GM12878 (cell line): ENCODE data around the gene EPHB2. TPM values are rescaled to one million over a fixed set of nuclear protein-coding genes. Genes with fewer than 3 reads are reported as not detected.

Experiments
- CHD2 ChIP-seq: IDR thresholded peaks from 2 replicates; pipeline ENCODE4 v1.6.1; 2011; ENCODE audit warnings: low read depth, low read length, improper control_type of control experiment, borderline replicate concordance
- CHD4 ChIP-seq: fragments of 200-600 bp; sonication (generic); IDR thresholded peaks from 2 replicates; pipeline ENCODE4 v1.6.1; 2016; ENCODE audit warnings: mild to moderate bottlenecking
- EED ChIP-seq: sonication (generic); IDR thresholded peaks from 2 replicates; pipeline ENCODE4 v1.6.1; 2016; ENCODE audit warnings: antibody characterized with exemption, low read depth
- IKZF2 ChIP-seq, 2 experiments: fragments of 450-650 bp; IDR thresholded peaks; 2 replicates each; pipeline ENCODE4 v1.6.1; 2017; ENCODE audit warnings: mild to moderate bottlenecking in 2 of 2, moderate library complexity in 2 of 2
- NR2C1 ChIP-seq: fragments of 450-650 bp; IDR thresholded peaks from 2 replicates; pipeline ENCODE4 v1.6.1; 2017; ENCODE audit warnings: antibody characterized with exemption, mild to moderate bottlenecking, moderate library complexity
- RAD21 ChIP-seq: IDR thresholded peaks from 2 replicates; pipeline ENCODE4 v1.6.1; 2011; ENCODE audit warnings: mild to moderate bottlenecking, low read depth, low read length, moderate library complexity; ENCODE audit not compliant: insufficient read depth
- RAD51 ChIP-seq: fragments of 450-650 bp; IDR thresholded peaks from 2 replicates; pipeline ENCODE4 v1.6.1; 2016; ENCODE audit warnings: moderate library complexity, mild to moderate bottlenecking, inconsistent platforms
- SMC3 ChIP-seq: IDR thresholded peaks from 2 replicates; pipeline ENCODE4 v1.6.1; 2011; ENCODE audit warnings: low read length, improper control_type of control experiment, borderline replicate concordance
- YY1 ChIP-seq: IDR thresholded peaks from 2 replicates; pipeline ENCODE4 v1.6.1; 2011; ENCODE audit warnings: low read depth, mild to moderate bottlenecking, low read length
- ZZZ3 ChIP-seq: IDR thresholded peaks from 2 replicates; pipeline ENCODE4 v1.6.1; 2011; ENCODE audit warnings: low read depth; ENCODE audit not compliant: control insufficient read depth, insufficient read length
- polyA plus RNA-seq, 11 experiments: library from polyadenylated mRNA; depleted of rRNA in 4 of 11; unstranded in 6 of 11; stranded (reverse) in 5 of 11; fragments of >200 nt; fragmentation: Nextera tagmentation in 4 of 11; fragmentation: Illumina TruSeq in 1 of 11; extraction: Ambion mirVana in 4 of 11; extraction: Trizol in 1 of 11; gene quantifications; 1 replicate in 1 of 11; 2 replicates in 10 of 11; pipeline versions ENCODE4 v1.2.1 to v1.2.3, GENCODE V29; 2011 to 2016; ENCODE audit warnings: inconsistent platforms in 2 of 11, missing spikeins in 2 of 11, low read depth in 1 of 11
- total RNA-seq, 4 experiments: library from RNA; depleted of rRNA in 3 of 4; stranded (reverse); fragments of >200 nt in 3 of 4; fragmentation: Illumina TruSeq in 1 of 4; extraction: Trizol in 1 of 4; gene quantifications; 2 replicates each; pipeline versions ENCODE4 v1.2.1 to v1.2.3, GENCODE V29; 2013 to 2021
- TF ChIP-seq, protein P1 (sequence below): fragments of 450-650 bp; IDR thresholded peaks from 2 replicates; pipeline ENCODE4 v1.6.1; 2017; ENCODE audit warnings: mild to moderate bottlenecking
- TF ChIP-seq, protein P2 (sequence below): IDR thresholded peaks from 2 replicates; pipeline ENCODE4 v1.6.1; 2012; ENCODE audit warnings: low read depth, low read length, improper control_type of control experiment
- TF ChIP-seq, protein P3 (sequence below): fragments of 150-350 bp; IDR thresholded peaks from 2 replicates; pipeline ENCODE4 v1.6.1; 2016; ENCODE audit warnings: low read depth, low read length
- TF ChIP-seq, protein P4 (sequence below), 3 experiments: IDR thresholded peaks in 2 of 3; conservative IDR thresholded peaks in 1 of 3; 2 replicates each; pipeline ENCODE4 v1.5.1; 2011; ENCODE audit warnings: low read depth in 3 of 3, low read length in 3 of 3, mild to moderate bottlenecking in 3 of 3, control low read depth in 2 of 3, moderate library complexity in 2 of 3, inconsistent platforms in 1 of 3, mixed read lengths in 1 of 3; ENCODE audit not compliant: control insufficient read depth in 2 of 3, insufficient read depth in 1 of 3; ENCODE audit errors: extremely low read depth in 1 of 3
- TF ChIP-seq, protein P5 (sequence below): IDR thresholded peaks from 2 replicates; pipeline ENCODE4 v1.6.1; 2011; ENCODE audit warnings: low read depth, low read length, improper control_type of control experiment, borderline replicate concordance
- TF ChIP-seq, protein P6 (sequence below): fragments of 450-650 bp; IDR thresholded peaks from 2 replicates; pipeline ENCODE4 v1.6.1; 2016; ENCODE audit warnings: mild to moderate bottlenecking

The EPHB2 gene
- total and polyA plus RNA-seq, 10 of the 15 experiments (the other 5 are each of a cell fraction or from before 2014, with no cell fraction given), result 0.13 to 3.3 (median 0.92) TPM

DNA sequence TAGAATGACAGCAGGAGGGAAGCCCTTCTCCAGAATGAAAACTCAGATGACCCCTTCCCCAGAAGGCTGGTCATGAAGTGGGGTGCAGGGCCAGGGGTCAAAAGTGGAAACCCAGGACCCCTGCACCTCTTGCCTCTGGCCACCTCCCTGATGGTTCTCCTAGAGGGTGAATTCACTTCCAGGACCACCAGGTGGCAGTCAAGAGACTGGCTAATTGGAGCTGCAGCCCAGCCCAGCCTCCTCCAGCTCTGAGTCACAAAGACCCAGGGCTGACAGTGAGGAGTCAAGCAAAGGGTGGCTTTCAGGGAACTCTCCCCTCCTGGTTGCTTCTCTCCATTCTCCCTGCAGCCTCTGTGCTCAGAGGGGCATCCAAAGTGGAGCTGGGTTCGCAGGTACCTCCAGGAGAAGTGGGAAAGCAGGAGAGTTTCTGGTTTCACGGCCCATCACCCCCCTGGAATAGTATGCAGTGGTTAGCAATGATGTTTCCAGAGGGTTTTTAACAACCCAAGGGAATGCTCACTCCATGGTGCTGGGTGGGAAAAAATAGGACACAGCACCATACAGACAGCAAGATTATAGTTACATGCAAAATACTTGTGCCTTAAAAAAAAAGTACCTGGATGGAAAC lies 6.1 kb upstream of the EPHB2 start (continued):
- TF ChIP-seq, protein P1, sequence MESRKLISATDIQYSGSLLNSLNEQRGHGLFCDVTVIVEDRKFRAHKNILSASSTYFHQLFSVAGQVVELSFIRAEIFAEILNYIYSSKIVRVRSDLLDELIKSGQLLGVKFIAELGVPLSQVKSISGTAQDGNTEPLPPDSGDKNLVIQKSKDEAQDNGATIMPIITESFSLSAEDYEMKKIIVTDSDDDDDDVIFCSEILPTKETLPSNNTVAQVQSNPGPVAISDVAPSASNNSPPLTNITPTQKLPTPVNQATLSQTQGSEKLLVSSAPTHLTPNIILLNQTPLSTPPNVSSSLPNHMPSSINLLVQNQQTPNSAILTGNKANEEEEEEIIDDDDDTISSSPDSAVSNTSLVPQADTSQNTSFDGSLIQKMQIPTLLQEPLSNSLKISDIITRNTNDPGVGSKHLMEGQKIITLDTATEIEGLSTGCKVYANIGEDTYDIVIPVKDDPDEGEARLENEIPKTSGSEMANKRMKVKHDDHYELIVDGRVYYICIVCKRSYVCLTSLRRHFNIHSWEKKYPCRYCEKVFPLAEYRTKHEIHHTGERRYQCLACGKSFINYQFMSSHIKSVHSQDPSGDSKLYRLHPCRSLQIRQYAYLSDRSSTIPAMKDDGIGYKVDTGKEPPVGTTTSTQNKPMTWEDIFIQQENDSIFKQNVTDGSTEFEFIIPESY, result no peak
- TF ChIP-seq, protein P2, sequence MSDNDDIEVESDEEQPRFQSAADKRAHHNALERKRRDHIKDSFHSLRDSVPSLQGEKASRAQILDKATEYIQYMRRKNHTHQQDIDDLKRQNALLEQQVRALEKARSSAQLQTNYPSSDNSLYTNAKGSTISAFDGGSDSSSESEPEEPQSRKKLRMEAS, result no peak
- TF ChIP-seq RAD21, result peak; percentile 89
- TF ChIP-seq, protein P3, sequence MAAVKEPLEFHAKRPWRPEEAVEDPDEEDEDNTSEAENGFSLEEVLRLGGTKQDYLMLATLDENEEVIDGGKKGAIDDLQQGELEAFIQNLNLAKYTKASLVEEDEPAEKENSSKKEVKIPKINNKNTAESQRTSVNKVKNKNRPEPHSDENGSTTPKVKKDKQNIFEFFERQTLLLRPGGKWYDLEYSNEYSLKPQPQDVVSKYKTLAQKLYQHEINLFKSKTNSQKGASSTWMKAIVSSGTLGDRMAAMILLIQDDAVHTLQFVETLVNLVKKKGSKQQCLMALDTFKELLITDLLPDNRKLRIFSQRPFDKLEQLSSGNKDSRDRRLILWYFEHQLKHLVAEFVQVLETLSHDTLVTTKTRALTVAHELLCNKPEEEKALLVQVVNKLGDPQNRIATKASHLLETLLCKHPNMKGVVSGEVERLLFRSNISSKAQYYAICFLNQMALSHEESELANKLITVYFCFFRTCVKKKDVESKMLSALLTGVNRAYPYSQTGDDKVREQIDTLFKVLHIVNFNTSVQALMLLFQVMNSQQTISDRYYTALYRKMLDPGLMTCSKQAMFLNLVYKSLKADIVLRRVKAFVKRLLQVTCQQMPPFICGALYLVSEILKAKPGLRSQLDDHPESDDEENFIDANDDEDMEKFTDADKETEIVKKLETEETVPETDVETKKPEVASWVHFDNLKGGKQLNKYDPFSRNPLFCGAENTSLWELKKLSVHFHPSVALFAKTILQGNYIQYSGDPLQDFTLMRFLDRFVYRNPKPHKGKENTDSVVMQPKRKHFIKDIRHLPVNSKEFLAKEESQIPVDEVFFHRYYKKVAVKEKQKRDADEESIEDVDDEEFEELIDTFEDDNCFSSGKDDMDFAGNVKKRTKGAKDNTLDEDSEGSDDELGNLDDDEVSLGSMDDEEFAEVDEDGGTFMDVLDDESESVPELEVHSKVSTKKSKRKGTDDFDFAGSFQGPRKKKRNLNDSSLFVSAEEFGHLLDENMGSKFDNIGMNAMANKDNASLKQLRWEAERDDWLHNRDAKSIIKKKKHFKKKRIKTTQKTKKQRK, result no peak
- TF ChIP-seq RAD51, result no peak
- no peak for TF ChIP-seq NR2C1
- TF ChIP-seq SMC3, result peak; percentile 90
- TF ChIP-seq EED, result no peak
- TF ChIP-seq, protein P4, sequence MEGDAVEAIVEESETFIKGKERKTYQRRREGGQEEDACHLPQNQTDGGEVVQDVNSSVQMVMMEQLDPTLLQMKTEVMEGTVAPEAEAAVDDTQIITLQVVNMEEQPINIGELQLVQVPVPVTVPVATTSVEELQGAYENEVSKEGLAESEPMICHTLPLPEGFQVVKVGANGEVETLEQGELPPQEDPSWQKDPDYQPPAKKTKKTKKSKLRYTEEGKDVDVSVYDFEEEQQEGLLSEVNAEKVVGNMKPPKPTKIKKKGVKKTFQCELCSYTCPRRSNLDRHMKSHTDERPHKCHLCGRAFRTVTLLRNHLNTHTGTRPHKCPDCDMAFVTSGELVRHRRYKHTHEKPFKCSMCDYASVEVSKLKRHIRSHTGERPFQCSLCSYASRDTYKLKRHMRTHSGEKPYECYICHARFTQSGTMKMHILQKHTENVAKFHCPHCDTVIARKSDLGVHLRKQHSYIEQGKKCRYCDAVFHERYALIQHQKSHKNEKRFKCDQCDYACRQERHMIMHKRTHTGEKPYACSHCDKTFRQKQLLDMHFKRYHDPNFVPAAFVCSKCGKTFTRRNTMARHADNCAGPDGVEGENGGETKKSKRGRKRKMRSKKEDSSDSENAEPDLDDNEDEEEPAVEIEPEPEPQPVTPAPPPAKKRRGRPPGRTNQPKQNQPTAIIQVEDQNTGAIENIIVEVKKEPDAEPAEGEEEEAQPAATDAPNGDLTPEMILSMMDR (IDR thresholded peaks at IDR 0.05 in 2 of 3, conservative IDR thresholded peaks at IDR 0.05 in 1 of 3; ENCODE audit: control insufficient read depth in 2 of 3, extremely low read depth in 1 of 3, insufficient read depth in 1 of 3, low read depth in 3 of 3, low read length in 3 of 3), result peak; percentile 83 to 90 (median 88)
- no peak for TF ChIP-seq CHD2
- TF ChIP-seq, protein P5, sequence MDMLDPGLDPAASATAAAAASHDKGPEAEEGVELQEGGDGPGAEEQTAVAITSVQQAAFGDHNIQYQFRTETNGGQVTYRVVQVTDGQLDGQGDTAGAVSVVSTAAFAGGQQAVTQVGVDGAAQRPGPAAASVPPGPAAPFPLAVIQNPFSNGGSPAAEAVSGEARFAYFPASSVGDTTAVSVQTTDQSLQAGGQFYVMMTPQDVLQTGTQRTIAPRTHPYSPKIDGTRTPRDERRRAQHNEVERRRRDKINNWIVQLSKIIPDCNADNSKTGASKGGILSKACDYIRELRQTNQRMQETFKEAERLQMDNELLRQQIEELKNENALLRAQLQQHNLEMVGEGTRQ, result no peak
- TF ChIP-seq IKZF2 (IDR thresholded peaks at IDR 0.05), result no peak
- no peak for TF ChIP-seq ZZZ3
- TF ChIP-seq CHD4, result no peak
- TF ChIP-seq, protein P6, sequence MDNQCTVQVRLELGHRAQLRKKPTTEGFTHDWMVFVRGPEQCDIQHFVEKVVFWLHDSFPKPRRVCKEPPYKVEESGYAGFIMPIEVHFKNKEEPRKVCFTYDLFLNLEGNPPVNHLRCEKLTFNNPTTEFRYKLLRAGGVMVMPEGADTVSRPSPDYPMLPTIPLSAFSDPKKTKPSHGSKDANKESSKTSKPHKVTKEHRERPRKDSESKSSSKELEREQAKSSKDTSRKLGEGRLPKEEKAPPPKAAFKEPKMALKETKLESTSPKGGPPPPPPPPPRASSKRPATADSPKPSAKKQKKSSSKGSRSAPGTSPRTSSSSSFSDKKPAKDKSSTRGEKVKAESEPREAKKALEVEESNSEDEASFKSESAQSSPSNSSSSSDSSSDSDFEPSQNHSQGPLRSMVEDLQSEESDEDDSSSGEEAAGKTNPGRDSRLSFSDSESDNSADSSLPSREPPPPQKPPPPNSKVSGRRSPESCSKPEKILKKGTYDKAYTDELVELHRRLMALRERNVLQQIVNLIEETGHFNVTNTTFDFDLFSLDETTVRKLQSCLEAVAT, result no peak
- TF ChIP-seq YY1, result peak; percentile 50; the same call in 1 of the 2 replicates
- TF ChIP-seq, all 136 proteins: peak for 5
